Stimulated activated CD4-positive, alpha-beta T cell treated with anti-CD3 and anti-CD28 coated beads, Interleukin-12 subunit alpha, Interleukin-12 subunit beta, amount 100 ng/mL, for 48 hours (primary cell): ENCODE measurements around the gene KRTAP12-2.
"Not testable (repeated sequence)": the region's sequence is repeated elsewhere in the genome, so short reads cannot be mapped to it uniquely, and the experiment has no call there.

Experiments used
- DNase-seq, 3 donors: peaks; one replicate each; pipeline ENCODE4 v3.0.0-alpha.2; 2020; ENCODE audit warnings: low read depth in 2 of 3, low spot score in 1 of 3

KRTAP12-2 gene

DNA sequence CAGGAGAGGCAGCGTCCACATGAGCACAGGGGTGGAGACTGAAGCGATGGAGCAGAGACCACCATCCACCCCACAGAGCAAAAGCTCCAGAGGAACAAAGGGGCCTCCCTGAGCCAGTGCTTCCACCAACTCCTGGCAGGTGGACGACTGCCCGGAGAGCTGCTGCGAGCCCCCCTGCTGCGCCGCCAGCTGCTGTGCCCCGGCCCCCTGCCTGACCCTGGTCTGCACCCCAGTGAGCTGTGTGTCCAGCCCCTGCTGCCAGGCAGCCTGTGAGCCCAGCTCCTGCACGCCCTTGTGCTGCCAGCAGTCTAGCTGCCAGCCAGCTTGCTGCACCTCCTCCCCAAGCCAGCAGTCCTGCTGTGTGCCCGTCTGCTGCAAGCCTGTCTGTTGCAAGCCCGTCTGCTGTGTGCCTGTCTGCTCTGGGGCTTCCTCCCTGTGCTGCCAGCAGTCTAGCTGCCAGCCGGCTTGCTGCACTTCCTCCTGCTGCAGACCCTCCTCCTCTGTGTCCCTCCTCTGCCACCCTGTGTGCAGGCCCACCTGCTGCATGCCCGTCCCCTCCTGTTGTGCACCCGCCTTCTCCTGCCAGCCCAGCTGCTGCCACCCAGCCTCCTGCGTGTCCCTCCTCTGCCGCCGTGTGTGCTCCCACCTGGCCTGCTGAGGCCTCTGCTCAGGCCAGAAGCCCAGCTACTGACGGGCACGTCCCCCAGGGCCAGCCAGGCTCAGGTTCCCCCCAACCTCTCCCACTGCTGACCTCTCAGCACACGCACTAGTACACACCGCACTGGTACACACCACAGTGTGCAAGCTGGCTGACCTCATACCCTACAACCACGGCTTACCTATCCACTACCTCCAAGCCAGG lies 35.6 kb upstream of the KRTAP12-2 start:
- no peak for DNase-seq

GRCh38 chr21:44701541-44701940 lies 34.8 kb upstream of the KRTAP12-2 start:
- DNase-seq = no peak

GRCh38 chr21:44701023-44701400 lies 34.3 kb upstream of the KRTAP12-2 start:
- DNase-seq = no peak

GRCh38 chr21:44700101-44701022 lies 33.6 kb upstream of the KRTAP12-2 start:
- no peak for DNase-seq

- DNase-seq = no peak
These were observed 32.8 kb upstream of the KRTAP12-2 start for GRCh38 chr21:44699502-44700001.

- DNase-seq = no peak
These were observed 31.3 kb upstream of the KRTAP12-2 start for GRCh38 chr21:44697811-44698734.

DNA sequence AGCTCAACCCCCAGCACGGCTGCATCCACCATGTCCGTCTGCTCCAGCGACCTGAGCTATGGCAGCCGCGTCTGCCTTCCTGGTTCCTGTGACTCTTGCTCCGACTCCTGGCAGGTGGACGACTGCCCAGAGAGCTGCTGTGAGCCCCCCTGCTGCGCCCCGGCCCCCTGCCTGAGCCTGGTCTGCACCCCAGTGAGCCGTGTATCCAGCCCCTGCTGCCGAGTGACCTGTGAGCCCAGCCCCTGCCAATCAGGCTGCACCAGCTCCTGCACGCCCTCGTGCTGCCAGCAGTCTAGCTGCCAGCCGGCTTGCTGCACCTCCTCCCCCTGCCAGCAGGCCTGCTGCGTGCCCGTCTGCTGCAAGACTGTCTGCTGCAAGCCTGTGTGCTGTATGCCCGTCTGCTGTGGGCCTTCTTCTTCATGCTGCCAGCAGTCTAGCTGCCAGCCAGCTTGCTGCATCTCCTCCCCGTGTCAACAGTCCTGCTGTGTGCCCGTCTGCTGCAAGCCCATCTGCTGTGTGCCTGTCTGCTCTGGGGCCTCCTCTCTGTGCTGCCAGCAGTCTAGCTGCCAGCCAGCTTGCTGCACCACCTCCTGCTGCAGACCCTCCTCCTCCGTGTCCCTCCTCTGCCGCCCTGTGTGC lies 30.6 kb upstream of the KRTAP12-2 start, which contains the start of gene KRTAP10-12:
Gene KRTAP10-12 (plus strand): TSS at position 1 of the 639 bp plus-strand sequence. CDS start 30 bp downstream, at position 31.
- not testable (repeated sequence) for DNase-seq

DNA sequence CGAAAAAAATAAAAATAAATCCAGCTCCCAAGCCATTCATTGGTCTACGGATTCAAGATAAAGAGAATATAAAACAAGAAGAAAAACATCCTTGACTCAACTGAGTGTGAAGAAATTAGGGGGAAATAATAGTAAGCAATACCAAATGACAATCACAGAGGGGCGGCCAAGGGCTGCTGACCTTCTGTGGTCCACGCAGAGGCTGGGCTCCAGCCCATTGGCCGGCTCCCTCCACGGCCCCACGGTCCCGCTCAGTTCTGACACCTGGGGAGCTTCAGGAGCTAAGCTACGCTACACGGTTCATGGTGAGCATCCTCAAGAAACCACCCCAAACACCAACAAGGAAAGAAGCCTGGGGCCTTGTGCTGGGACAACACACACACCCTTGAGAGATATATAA lies 29.8 kb upstream of the KRTAP12-2 start:
- no peak for DNase-seq

GRCh38 chr21:44695641-44696040 lies 28.9 kb upstream of the KRTAP12-2 start:
- DNase-seq = no peak

DNA sequence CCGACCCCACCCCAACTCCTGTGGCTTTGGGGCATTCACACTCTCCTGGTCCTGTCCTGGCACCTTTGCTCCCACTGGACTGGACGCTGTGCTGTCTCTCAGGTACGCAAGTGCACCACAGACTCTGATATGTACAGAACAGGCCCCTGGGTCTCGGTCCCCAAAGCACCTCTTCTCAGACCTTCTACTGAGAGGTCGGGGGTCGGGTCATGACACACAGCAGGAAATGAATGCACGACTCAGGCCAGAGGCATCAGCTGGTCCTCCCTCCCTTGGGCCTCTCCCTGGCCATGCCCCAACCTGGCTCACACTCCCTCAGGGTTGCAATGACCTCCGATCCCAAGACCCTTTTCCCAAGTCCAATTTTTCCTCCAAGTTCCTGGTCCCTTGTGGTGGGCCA lies 28.5 kb upstream of the KRTAP12-2 start:
- no peak for DNase-seq

GRCh38 chr21:44694776-44695175 lies 28.0 kb upstream of the KRTAP12-2 start:
- DNase-seq = no peak

- no peak for DNase-seq
These were observed 26.2 kb upstream of the KRTAP12-2 start for GRCh38 chr21:44692798-44693512.

- DNase-seq = no peak
These were observed 25.0 kb upstream of the KRTAP12-2 start for GRCh38 chr21:44691686-44692085.

DNA sequence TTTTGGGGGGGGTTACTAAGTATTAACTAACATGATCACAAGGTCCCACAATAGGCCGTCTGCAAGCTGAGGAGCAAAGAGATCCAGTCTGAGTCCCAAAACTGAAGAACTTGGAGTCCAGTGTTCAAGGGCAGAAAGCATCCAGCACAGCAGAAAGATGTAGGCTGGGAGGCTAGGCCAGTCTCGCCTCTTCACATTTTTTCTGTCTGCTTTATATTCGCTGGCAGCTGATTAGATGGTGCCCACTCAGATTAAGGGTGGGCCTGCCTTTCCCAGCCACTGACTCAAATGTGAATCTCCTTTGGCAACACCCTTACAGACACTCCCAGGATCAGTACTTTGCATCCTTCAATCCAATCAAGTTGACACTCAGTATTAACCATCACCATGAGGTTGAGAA lies 23.0 kb upstream of the KRTAP12-2 start:
- not testable (repeated sequence) for DNase-seq

GRCh38 chr21:44687671-44688070 lies 20.9 kb upstream of the KRTAP12-2 start:
- no peak for DNase-seq

GRCh38 chr21:44686843-44687561 lies 20.3 kb upstream of the KRTAP12-2 start:
- DNase-seq = no peak

GRCh38 chr21:44686000-44686781 lies 19.5 kb upstream of the KRTAP12-2 start:
- no peak for DNase-seq

DNA sequence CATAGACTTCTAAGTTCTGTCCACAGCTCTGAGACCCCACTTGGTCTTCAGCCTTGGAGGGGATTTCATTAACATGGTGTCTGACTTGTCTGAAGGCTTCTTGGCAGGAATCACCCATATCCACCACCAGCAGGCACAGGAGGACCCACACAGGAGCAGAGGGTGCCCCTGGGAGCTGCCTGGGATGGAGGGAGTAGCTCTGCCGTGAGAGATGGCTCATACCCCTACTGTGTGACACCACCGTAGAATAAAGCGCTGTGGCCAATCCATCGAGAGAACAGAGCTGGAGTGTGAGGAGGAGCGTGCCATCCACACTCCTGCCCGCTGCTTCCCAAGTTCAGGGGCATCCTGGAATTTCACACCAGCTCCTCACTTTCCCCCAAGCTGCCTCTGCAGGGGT lies 18.3 kb upstream of the KRTAP12-2 start:
- not testable (repeated sequence) for DNase-seq
